ENCODE measurements around the gene SOX6. TPM values are rescaled to one million over a fixed set of nuclear protein-coding genes. Genes with fewer than 3 reads are reported as not detected.
A peak's percentile ranks its signal among the peaks of the same experiment; 100 is the strongest.

Gene SOX6
- total and polyA plus RNA-seq, 2 of the 13 experiments (the other 11 are each of a cell fraction or from before 2014, with no cell fraction given), result 2.6 to 11.2 TPM

- TF ChIP-seq ARID3A (IDR thresholded peaks at IDR 0.05; ENCODE audit: low read depth, low read length), result 0 out of 2 replicates have a peak, but pooled peaks have one; percentile 47
- peak; percentile 86 for TF ChIP-seq ZNF205 (CRISPR knock-in tag; IDR thresholded peaks at IDR 0.05)
- 0 out of 2 replicates have a peak, but pooled peaks have one; percentile 14 for TF ChIP-seq FOXJ3 (CRISPR knock-in tag; IDR thresholded peaks at IDR 0.05; ENCODE audit: borderline replicate concordance)
Measured at GRCh38 chr11:16261836-16262644, 94.3 kb downstream of the SOX6 start (continued).

- H3K9me3 ChIP-seq (ENCODE audit: low read length), result peaks cover 8% of the 10 kb centered on the region; the same call in 1 of the 2 replicates
- peak; percentile 12 for DNase-seq (ENCODE audit: low spot score)
- ChIA-PET CTCF (ENCODE audit: low intra/inter-chr PET ratio, low total read pairs) (no interaction called here), POLR2A (no interaction called here)
- no TSS peak for BruUV-seq (replicated peaks)
- FAIRE-seq, result no peak
- intact Hi-C loops (cut with micrococcal nuclease; ENCODE audit: unreplicated experiment) (loop anchor here (2.0 kb wide), 1 partner anchor 354 kb away; no protein-coding TSS in a partner anchor), in situ Hi-C loops (cut with HindIII; ENCODE audit: extremely low pct_ligation_motif_present, low pct_unique_long_range_greater_than_20kb) (no loop called here)
- H3K9ac ChIP-seq (ENCODE audit: insufficient read depth, low read depth, low read length), result no peak overlapping the region
- no peak overlapping the region for H3K4me3 ChIP-seq (replicated peaks in 1 of 3; ENCODE audit: insufficient read depth in 1 of 3, low read depth in 2 of 3, low read length in 3 of 3)
- H3K4me1 ChIP-seq (ENCODE audit: insufficient read depth, low read length), result peaks cover 8% of the 10 kb centered on the region
- 6% methylated on average over 3 of the region's 4 CpGs for WGBS (ENCODE audit: low lambda C conversion rate)
- H4K20me1 ChIP-seq (ENCODE audit: insufficient read depth, low read length), result no peaks in the 10 kb centered on the region
- H3K36me3 ChIP-seq (replicated peaks in 1 of 2; ENCODE audit: control insufficient read depth in 1 of 2, insufficient read depth in 2 of 2, low read length in 2 of 2), result no peaks in the 10 kb centered on the region
- peak; percentile 77 for ATAC-seq
- no peaks in the 10 kb centered on the region for H3K79me2 ChIP-seq (ENCODE audit: insufficient read depth, low read length)
- H2AFZ ChIP-seq (ENCODE audit: low read length), result peak overlapping the region; percentile 64
- H3K27ac ChIP-seq (ENCODE audit: extremely low read length, insufficient read depth, low read length), result no peak overlapping the region
- no peaks in the 10 kb centered on the region for H3K27me3 ChIP-seq (ENCODE audit: control insufficient read depth in 1 of 2, insufficient read depth in 2 of 2, low read length in 2 of 2)
- H3K4me2 ChIP-seq (ENCODE audit: low read depth, low read length), result peak overlapping the region; percentile 24; the same call in 1 of the 2 replicates
- TF ChIP-seq STAG1 (CRISPR knock-in tag; IDR thresholded peaks at IDR 0.05) (peak; percentile 16; the same call in 1 of the 2 replicates), ZBTB44 (CRISPR knock-in tag; IDR thresholded peaks at IDR 0.05) (no peak)
Measured at GRCh38 chr11:16252373-16252772, 104.0 kb downstream of the SOX6 start.
